Measurements from ENCODE around the gene ARHGAP15. TPM values are rescaled to one million over a fixed set of nuclear protein-coding genes. Genes with fewer than 3 reads are reported as not detected.

The ARHGAP15 gene
- total and polyA plus RNA-seq, 9 donors = 1.5 to 10.0 (median 2.6) TPM

- no peak for DNase-seq
- Histone ChIP-seq H3K36me3 (no peaks in the 10 kb centered on the region), H3K27ac (no peak overlapping the region), H3K27me3 (no peaks in the 10 kb centered on the region), H3K4me3 (no peak overlapping the region), H3K9me3 (no peaks in the 10 kb centered on the region), H3K4me1 (ENCODE audit: insufficient read depth) (no peaks in the 10 kb centered on the region)
- TF ChIP-seq EP300 (IDR thresholded peaks at IDR 0.05) = no peak
- intact Hi-C loops (cut with DNase I) = no loop called here
These were observed 523.5 kb downstream of the ARHGAP15 start for GRCh38 chr2:143652692-143653091.

GRCh38 chr2:143668234-143668633 lies 539.0 kb downstream of the ARHGAP15 start:
- Histone ChIP-seq H3K4me3 (no peak overlapping the region), H3K27me3 (no peaks in the 10 kb centered on the region), H3K4me1 (ENCODE audit: insufficient read depth) (no peaks in the 10 kb centered on the region), H3K27ac (no peak overlapping the region), H3K36me3 (no peaks in the 10 kb centered on the region), H3K9me3 (no peaks in the 10 kb centered on the region)
- WGBS, 3 donors = 93 to 94% (median 94%) methylated on average over 2 of the region's 2 CpGs
- no peak for TF ChIP-seq EP300 (IDR thresholded peaks at IDR 0.05)
- no peak for TF ChIP-seq CTCF (IDR thresholded peaks at IDR 0.05)
- no peak for TF ChIP-seq POLR2A (IDR thresholded peaks at IDR 0.05)
- DNase-seq = no peak
- intact Hi-C loops (cut with DNase I) = no loop called here

- Histone ChIP-seq H3K36me3 (no peaks in the 10 kb centered on the region), H3K9me3 (no peaks in the 10 kb centered on the region), H3K4me3 (no peak overlapping the region), H3K27me3 (no peaks in the 10 kb centered on the region), H3K4me1 (ENCODE audit: insufficient read depth) (no peaks in the 10 kb centered on the region), H3K27ac (no peak overlapping the region)
- intact Hi-C loops (cut with DNase I) = no loop called here
- WGBS, 3 donors = 95 to 97% (median 95%) methylated on average over 2 of the region's 2 CpGs
- DNase-seq = no peak
- TF ChIP-seq CTCF (IDR thresholded peaks at IDR 0.05) (no peak), EP300 (IDR thresholded peaks at IDR 0.05) (no peak)
These were observed 544.8 kb downstream of the ARHGAP15 start for GRCh38 chr2:143674051-143674450.

- Histone ChIP-seq H3K27ac (no peak overlapping the region), H3K27me3 (no peaks in the 10 kb centered on the region), H3K36me3 (no peaks in the 10 kb centered on the region), H3K4me1 (ENCODE audit: insufficient read depth) (no peaks in the 10 kb centered on the region), H3K4me3 (no peak overlapping the region), H3K9me3 (no peaks in the 10 kb centered on the region)
- no peak for DNase-seq
- intact Hi-C loops (cut with DNase I) = no loop called here
- TF ChIP-seq POLR2A (IDR thresholded peaks at IDR 0.05) = no peak
These were observed 545.8 kb downstream of the ARHGAP15 start for GRCh38 chr2:143675021-143675420.

GRCh38 chr2:143679617-143680016 lies 550.4 kb downstream of the ARHGAP15 start:
- intact Hi-C loops (cut with DNase I) = no loop called here
- TF ChIP-seq EP300 (IDR thresholded peaks at IDR 0.05) = no peak
- no peak for TF ChIP-seq CTCF (IDR thresholded peaks at IDR 0.05)
- no peak for TF ChIP-seq POLR2A (IDR thresholded peaks at IDR 0.05)
- H3K27ac ChIP-seq = no peak overlapping the region
- no peaks in the 10 kb centered on the region for H3K9me3 ChIP-seq
- DNase-seq = no peak
- no peak overlapping the region for H3K4me3 ChIP-seq
- no peaks in the 10 kb centered on the region for H3K4me1 ChIP-seq (ENCODE audit: insufficient read depth)
- WGBS, 3 donors = 89 to 91% (median 90%) methylated on average over 5 of the region's 5 CpGs
- no peaks in the 10 kb centered on the region for H3K27me3 ChIP-seq
- H3K36me3 ChIP-seq = no peaks in the 10 kb centered on the region

GRCh38 chr2:143680885-143681405 lies 551.7 kb downstream of the ARHGAP15 start:
- H3K27ac ChIP-seq = no peak overlapping the region
- TF ChIP-seq EP300 (IDR thresholded peaks at IDR 0.05) = no peak
- no peak for TF ChIP-seq POLR2A (IDR thresholded peaks at IDR 0.05)
- no peak for TF ChIP-seq CTCF (IDR thresholded peaks at IDR 0.05)
- WGBS, 3 donors = 92 to 95% (median 94%) methylated on average over 3 of the region's 3 CpGs
- no peaks in the 10 kb centered on the region for H3K4me1 ChIP-seq (ENCODE audit: insufficient read depth)
- no peak overlapping the region for H3K4me3 ChIP-seq
- no peaks in the 10 kb centered on the region for H3K36me3 ChIP-seq
- no peaks in the 10 kb centered on the region for H3K9me3 ChIP-seq
- intact Hi-C loops (cut with DNase I) = no loop called here
- no peaks in the 10 kb centered on the region for H3K27me3 ChIP-seq
- no peak for DNase-seq
